ENCODE data around the gene DPH1.
"Not testable (repeated sequence)": the region's sequence is repeated elsewhere in the genome, so short reads cannot be mapped to it uniquely, and the experiment has no call there.

The DPH1 gene

GRCh38 chr17:2029911-2030778 lies at the start of gene DPH1:
Gene DPH1 (plus strand): TSS chr17:2030153. CDS start chr17:2030170, 17 bp downstream.
- DNase-seq (ENCODE audit: low spot score), result peak; percentile 94

DNA sequence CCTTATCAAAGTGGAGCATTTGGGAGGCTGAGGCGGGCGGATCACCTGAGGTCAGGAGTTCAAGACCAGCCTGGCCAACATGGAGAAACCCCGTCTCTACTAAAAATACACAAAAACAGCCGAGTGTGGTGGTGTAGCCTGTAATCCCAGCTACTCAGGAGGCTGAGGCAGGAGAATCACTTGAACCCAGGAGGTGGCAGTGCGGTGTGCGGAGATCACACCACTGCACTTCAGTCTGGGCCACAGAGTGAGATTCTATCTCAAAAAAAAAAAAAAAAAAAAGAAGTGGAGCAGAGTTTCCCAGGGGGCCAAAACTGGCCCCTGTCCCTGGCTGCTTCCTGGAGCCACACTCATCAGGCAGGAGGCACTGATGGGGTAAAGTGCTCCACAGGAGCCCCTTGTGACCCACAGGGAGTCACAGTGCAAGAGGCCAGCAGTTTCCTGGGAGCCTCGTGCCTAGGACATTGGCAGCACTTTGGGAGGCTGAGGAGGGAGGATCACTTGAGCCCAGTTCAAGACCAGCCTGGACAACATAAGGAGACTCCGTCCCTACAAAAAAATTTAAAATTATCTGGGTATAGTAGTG lies 49.2 kb upstream of the DPH1 start:
- DNase-seq (ENCODE audit: low spot score), result no peak

DNA sequence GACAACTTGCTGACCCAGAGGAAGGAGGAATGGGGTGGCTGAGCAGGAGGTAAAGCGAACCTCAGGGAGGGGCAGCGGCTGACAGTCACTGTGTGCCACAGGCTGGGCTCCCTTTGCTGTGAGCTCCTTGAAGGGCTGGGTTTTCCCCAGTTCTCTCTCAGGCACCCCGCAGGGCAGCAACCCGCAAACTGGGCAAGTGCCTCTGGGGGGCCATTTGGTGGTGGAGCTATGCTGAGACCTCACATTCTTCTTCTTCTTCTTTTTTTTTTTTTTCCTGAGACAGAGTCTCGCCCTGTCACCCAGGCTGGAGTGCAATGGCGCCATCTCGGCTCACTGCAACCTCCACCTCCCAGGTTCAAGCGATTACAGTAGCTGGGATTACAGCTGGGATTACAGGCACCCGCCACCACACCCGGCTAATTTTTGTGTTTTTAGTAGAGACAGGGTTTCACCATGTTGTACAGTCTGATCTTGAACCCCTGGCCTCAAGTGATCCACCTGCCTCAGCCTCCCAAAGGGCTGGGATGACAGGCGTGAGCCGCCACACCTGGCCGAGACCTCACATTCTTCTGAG lies 47.1 kb upstream of the DPH1 start:
- DNase-seq (ENCODE audit: low spot score), result not testable (repeated sequence)

- DNase-seq (ENCODE audit: low spot score), result no peak
Observed at GRCh38 chr17:1985093-1985492, 44.9 kb upstream of the DPH1 start.

GRCh38 chr17:1985686-1986085 lies 44.3 kb upstream of the DPH1 start:
- no peak for DNase-seq (ENCODE audit: low spot score)

- DNase-seq (ENCODE audit: low spot score), result no peak
Observed at GRCh38 chr17:1986783-1987451, 43.0 kb upstream of the DPH1 start.

DNA sequence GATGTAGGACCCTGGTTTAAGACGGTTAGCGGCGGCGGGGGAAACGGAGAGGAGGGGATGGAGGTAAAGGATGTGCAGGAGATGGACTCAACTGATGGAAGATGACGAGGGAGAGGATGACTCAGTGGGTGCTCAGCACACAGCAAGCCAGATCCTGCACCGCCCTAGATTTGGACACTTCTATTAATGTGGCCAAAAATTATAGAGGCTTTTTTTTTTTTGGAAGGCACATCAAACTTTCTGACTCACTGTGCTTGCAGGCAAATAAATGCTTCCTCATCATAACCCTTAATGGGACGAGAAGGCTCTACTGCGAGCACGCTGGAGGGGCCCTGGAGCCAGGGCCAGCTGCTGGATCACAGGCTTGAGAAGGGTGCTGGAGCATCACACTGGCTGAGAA lies 40.8 kb upstream of the DPH1 start:
- DNase-seq (ENCODE audit: low spot score), result no peak

- DNase-seq (ENCODE audit: low spot score), result no peak
Observed at GRCh38 chr17:1992541-1992940, 37.4 kb upstream of the DPH1 start.

DNA sequence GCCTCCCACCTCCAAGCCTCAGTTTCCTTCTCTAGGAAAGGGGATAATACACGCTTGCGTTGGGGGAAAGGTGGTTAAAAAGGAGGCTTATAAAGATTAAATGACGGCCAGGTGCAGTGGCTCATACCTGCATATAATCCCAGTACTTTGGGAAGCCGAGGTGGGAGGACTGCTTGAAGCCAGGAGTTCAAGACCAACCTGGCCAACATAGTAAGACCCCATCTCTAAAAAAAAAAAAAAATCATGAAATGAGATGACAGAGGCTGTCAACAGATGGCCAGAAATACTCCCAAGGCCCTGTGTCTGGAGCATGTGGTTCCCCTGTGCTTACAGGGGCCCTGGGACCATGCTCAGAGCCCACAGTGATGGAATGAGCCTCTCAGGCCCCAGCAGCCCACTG lies 35.2 kb upstream of the DPH1 start:
- DNase-seq (ENCODE audit: low spot score), result no peak

GRCh38 chr17:1995321-1995892 lies 34.5 kb upstream of the DPH1 start:
- peak; percentile 73 for DNase-seq (ENCODE audit: low spot score)

GRCh38 chr17:1995907-1996799 lies 33.8 kb upstream of the DPH1 start:
- DNase-seq (ENCODE audit: low spot score), result no peak

DNA sequence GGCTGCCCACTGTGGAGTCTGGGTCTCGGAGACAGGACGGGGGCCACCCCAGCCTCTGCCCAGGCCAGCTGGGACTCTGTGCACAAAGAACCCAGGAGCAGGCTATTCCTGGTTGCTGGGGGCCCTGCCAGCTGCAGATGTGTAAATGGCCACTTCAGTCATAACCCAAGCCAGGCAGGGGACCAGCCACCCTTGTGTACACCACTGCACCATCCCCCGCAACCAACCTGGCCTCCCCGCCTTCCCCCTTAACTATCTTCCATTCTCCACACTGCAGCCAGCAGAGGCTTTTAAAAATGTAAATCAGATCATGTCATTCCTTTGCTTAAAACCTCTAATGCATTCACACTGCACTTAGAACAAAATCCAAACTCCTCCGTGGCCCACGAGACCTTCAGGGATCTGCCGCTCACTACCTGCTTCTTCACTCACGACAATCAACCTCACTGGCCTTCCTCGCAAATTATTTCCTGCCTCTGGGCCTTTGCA lies 33.1 kb upstream of the DPH1 start:
- no peak for DNase-seq (ENCODE audit: low spot score)

DNA sequence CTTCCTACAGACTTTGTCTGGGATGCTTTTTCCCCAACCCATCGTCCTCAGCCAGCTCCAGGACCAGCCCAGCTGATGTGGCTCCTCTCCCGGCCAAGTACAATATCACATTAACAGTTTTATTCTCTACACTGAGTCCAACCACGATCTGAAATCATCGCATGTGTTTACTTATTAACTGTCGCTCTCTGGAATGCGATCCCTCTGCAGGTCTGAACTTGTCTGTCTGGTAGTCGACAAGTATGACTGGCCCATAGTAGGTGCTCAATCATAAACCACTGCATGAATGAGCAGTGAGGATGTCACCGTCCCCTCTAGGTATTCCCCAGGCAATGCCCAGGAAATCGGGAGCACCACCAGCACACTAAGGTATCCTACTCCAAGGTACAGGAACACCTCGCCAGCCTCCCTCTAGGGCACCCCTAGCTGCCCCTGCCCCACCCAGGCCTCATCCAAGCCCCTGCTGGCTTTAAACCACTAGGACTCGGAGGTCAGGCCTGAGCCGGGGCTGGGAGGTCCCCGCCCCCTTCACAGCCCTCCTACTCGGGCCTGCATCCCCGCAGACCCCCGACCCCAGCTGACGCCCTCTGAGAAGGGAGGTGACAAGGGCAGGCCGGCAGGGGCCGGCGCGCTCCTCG lies 32.5 kb upstream of the DPH1 start:
- DNase-seq (ENCODE audit: low spot score), result peak; percentile 50

GRCh38 chr17:1997927-1998742 lies 31.8 kb upstream of the DPH1 start:
- DNase-seq (ENCODE audit: low spot score), result peak; percentile 90

GRCh38 chr17:1999557-2000251 lies 30.2 kb upstream of the DPH1 start:
- peak; percentile 48 for DNase-seq (ENCODE audit: low spot score)

DNA sequence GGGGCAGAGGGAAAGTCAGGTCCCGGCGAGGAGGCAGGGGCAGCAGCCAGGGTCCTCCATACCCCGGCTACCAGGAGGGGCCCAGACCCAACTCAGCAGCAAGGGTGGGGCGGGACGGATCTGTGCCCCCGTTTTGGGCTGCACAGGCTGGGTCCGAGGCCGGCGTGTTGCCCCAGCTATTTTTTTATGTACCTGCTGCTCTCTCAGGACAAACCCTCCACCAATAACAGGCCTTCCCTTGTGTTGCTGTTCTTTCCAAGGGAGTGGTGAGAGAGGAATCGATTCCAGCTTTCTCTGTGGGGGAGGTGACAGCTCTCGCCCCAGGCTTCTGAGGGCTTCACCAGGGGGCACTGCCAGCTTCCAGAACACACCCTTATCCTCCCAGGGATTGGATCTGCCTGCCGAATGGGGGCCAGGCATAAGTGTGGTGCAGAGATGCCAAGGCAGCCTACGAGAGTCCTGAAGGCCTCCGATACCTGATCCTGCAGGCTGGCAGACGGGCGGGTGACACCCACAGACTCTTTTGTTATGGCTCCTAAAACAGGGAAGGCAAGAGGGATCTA lies 27.1 kb upstream of the DPH1 start:
- DNase-seq (ENCODE audit: low spot score), result no peak

DNA sequence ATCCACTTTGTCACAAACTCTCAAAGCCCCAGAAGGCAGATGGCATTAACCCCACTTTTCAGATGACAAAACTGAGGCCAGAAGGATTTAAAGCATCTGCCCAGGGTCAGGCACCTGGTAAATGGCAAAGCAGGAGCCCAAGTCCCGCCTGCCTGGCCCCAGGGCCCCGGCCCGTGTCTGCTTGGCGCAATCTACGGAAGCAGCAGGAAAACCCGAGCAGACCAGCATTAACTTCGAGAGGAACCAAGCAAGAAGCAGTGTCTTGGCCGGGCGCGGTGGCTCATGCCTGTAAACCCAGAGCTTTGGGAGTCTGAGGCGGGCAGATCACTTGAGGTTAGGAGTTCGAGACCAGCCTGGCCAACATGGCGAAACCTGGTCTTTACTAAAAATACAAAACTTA lies 26.4 kb upstream of the DPH1 start:
- DNase-seq (ENCODE audit: low spot score), result no peak

DNA sequence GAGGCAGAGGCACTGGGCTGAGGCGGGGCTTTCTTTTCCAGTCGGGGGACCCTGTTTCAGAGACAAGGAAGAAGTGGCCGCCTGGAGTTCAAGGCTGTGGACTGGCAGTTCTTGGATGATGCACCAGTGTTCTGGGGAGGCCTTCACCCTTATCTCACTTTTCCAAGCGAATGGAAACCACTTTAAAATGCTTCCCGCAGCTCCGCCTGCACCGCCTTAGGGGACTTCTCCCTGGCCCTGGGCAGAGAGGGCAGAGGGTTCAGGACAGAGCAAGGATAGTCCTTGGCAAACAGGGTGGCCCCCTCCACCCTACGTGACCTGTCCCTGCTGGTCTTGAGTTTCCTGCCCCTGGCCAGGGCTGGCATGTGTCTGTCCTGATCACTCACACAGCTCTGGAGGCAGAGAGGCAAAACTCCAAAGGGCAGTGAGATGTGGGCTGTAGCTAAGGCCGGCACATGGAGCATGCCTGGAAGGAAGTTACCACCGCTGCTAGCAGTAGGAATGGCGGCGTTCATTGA lies 25.5 kb upstream of the DPH1 start:
- DNase-seq (ENCODE audit: low spot score), result no peak

Measured in HuH-7 (cell line).